ENCODE data around the gene IQCE.

DNA sequence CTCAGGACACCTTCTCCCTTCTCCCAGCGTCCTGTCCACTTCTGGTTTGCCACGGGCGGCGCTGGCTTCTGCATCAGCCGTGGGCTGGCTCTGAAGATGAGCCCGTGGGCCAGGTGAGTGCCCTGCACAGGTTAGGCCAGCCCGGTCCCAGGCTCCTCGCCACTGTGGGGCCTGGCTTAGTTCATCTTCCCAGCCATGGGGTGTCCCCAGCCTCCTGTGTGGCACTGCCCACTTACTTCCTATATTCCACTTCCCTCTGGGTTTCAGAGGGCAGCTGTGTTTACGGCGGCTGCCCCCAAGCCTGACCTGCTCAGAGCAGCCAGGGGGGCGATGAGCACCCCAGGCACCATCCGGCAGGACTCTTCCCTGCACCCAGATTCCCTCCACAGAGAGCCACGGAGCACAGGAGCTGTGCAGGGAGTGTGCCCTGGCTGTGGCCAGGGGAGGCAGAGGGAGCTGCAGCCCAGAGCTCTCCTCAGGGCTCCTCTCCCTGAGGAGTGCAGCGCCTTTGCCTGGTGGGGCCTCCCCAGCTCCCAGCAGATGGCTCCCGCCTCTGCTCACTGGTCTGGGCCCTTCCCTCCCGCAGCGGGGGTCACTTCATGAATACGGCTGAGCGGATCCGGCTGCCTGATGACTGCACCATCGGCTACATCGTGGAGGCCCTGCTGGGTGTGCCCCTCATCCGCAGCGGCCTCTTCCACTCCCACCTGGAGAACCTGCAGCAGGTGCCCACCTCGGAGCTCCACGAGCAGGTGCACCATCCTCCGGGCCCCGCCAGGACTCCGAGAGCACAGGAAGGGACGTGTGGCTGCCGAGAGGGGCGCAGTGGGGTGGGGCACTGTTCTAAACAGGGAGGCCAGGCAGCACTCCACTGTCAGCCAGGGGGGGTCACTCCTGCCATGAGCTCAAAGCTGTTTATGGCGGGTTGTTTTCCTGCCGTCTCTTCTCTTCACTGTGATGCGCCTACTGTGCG lies 32.8 kb upstream of the IQCE start:
- TF ChIP-seq, protein P1, sequence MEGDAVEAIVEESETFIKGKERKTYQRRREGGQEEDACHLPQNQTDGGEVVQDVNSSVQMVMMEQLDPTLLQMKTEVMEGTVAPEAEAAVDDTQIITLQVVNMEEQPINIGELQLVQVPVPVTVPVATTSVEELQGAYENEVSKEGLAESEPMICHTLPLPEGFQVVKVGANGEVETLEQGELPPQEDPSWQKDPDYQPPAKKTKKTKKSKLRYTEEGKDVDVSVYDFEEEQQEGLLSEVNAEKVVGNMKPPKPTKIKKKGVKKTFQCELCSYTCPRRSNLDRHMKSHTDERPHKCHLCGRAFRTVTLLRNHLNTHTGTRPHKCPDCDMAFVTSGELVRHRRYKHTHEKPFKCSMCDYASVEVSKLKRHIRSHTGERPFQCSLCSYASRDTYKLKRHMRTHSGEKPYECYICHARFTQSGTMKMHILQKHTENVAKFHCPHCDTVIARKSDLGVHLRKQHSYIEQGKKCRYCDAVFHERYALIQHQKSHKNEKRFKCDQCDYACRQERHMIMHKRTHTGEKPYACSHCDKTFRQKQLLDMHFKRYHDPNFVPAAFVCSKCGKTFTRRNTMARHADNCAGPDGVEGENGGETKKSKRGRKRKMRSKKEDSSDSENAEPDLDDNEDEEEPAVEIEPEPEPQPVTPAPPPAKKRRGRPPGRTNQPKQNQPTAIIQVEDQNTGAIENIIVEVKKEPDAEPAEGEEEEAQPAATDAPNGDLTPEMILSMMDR (IDR thresholded peaks at IDR 0.05), result no peak
- TF ChIP-seq POLR2A (IDR thresholded peaks at IDR 0.05) (no peak), EP300 (IDR thresholded peaks at IDR 0.05) (no peak)
